Measurements from ENCODE around the gene APOA5.

The APOA5 gene

DNA sequence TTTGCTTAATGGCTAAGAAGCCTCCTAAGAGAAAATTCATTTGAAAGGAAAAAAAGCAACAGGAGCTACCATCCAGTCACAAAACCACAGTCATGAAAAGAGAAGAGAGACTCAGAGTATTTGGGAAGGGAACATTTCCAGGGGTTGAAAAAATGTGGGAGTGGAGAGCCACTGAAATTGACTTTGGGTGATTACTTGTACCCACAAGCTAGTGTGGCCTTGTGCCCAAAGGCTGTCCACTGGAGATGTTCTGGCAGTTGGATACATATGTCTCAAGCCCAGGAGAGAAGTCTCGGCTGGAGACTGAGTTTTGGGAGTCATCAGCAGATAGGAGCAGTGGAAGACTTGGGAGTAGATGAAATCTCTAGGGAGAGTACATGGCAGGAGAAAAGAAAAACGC is 3.2 kb upstream of the APOA5 start:
- no peak for TF ChIP-seq FOXP2 (optimal IDR thresholded peaks at IDR 0.05; ENCODE audit: borderline replicate concordance, extremely low read depth, extremely low read length, insufficient read depth)
- TF ChIP-seq SIN3A (IDR thresholded peaks at IDR 0.05; ENCODE audit: borderline replicate concordance, insufficient read depth, low read length): no peak
- TF ChIP-seq POLR2AphosphoS5 (IDR thresholded peaks at IDR 0.05; ENCODE audit: low read depth, low read length): no peak
- no peak for TF ChIP-seq REST (IDR thresholded peaks at IDR 0.05; ENCODE audit: insufficient read depth in 1 of 2, low read depth in 2 of 2, low read length in 2 of 2)
- no peak for TF ChIP-seq TAF1 (IDR thresholded peaks at IDR 0.05; ENCODE audit: borderline replicate concordance, insufficient read depth, low read length)

DNA sequence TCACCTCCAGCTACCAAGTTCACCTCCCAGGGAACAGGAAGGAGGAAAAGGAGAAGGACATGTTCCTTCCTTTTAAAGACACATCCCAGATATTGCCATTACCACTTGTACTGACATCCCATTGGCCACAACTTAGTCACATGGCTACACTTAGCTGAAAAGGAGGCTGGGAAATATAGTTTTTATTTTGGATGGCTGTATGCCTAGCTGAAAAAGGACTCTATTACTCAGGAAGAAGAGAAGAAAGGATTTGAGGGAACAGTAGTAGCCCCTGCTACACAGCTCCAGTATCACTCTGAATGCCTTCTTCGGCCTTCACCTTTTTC is 2.1 kb upstream of the APOA5 start:
- TF ChIP-seq FOXP2 (optimal IDR thresholded peaks at IDR 0.05; ENCODE audit: borderline replicate concordance, extremely low read depth, extremely low read length, insufficient read depth) (no peak), TAF1 (IDR thresholded peaks at IDR 0.05; ENCODE audit: borderline replicate concordance, insufficient read depth, low read length) (no peak), POLR2AphosphoS5 (IDR thresholded peaks at IDR 0.05; ENCODE audit: low read depth, low read length) (no peak), SIN3A (IDR thresholded peaks at IDR 0.05; ENCODE audit: borderline replicate concordance, insufficient read depth, low read length) (no peak), REST (IDR thresholded peaks at IDR 0.05; ENCODE audit: insufficient read depth in 1 of 2, low read depth in 2 of 2, low read length in 2 of 2) (no peak)

GRCh38 chr11:116792869-116793771 is 1.4 kb upstream of the APOA5 start:
- TF ChIP-seq POLR2AphosphoS5 (IDR thresholded peaks at IDR 0.05; ENCODE audit: low read depth, low read length): no peak
- no peak for TF ChIP-seq FOXP2 (optimal IDR thresholded peaks at IDR 0.05; ENCODE audit: borderline replicate concordance, extremely low read depth, extremely low read length, insufficient read depth)
- no peak for TF ChIP-seq TAF1 (IDR thresholded peaks at IDR 0.05; ENCODE audit: borderline replicate concordance, insufficient read depth, low read length)
- TF ChIP-seq SIN3A (IDR thresholded peaks at IDR 0.05; ENCODE audit: borderline replicate concordance, insufficient read depth, low read length): no peak
- TF ChIP-seq REST (IDR thresholded peaks at IDR 0.05; ENCODE audit: insufficient read depth in 1 of 2, low read depth in 2 of 2, low read length in 2 of 2): no peak

DNA sequence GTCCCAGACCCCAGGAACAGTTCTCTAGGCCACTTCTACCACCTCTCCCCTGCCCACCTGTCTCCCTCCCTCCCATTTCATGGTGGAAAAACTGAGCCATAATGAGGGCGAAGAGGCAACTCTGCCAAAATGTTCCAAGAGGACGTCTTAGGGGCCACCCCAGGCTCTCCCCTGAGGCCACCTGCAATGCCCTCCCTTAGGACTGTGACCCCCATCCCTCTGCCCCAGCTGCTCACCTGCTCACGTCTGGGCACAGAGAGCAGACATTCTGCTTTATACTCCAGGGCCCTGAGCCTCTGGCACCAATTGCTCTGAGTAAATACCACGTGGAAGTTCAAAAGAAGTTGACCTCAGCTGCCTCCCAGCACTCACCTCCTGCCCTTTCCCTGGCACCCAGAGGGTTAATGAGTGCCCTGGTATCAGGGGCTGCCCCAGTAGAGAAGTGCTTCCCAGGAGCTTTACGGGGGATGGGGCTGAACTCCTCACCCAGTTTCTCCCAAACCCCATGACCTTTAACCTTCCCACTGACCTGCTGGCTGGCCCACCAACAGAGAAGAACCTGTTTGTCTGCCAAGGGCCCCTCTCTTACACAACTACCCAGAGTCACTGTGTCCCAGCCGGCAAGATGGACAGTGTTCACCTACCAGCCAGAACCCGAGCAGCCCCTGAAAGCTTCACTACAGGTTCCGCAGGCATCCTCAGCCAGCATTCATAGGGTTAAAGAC is 627 bp upstream of the APOA5 start:
- no peak for TF ChIP-seq REST (IDR thresholded peaks at IDR 0.05; ENCODE audit: insufficient read depth in 1 of 2, low read depth in 2 of 2, low read length in 2 of 2)
- no peak for TF ChIP-seq TAF1 (IDR thresholded peaks at IDR 0.05; ENCODE audit: borderline replicate concordance, insufficient read depth, low read length)
- TF ChIP-seq POLR2AphosphoS5 (IDR thresholded peaks at IDR 0.05; ENCODE audit: low read depth, low read length): no peak
- TF ChIP-seq SIN3A (IDR thresholded peaks at IDR 0.05; ENCODE audit: borderline replicate concordance, insufficient read depth, low read length): no peak
- TF ChIP-seq FOXP2 (optimal IDR thresholded peaks at IDR 0.05; ENCODE audit: borderline replicate concordance, extremely low read depth, extremely low read length, insufficient read depth): no peak
